Astrocyte of the cerebellum (primary cell): ENCODE measurements around the gene EDEM2.
"Not testable (repeated sequence)": the region's sequence is repeated elsewhere in the genome, so short reads cannot be mapped to it uniquely, and the experiment has no call there.

Experiments
- DNase-seq: peaks from one replicate; pipeline ENCODE4 v3.0.0-alpha.2; 2011; ENCODE audit warnings: low read depth
- H3K4me3 ChIP-seq: 2 replicates; pipeline ENCODE4 v1.5.1; 2011; ENCODE audit warnings: mild to moderate bottlenecking, low read depth, low read length, moderate library complexity
- in situ Hi-C: cut with HindIII; loops from 2 replicates; pipeline ENCODE4 v1.10.0; 2017; ENCODE audit warnings: low sequenced_read_pairs
- TF ChIP-seq, protein P1 (sequence below): IDR thresholded peaks from 2 replicates; pipeline ENCODE4 v1.5.1; 2012; ENCODE audit warnings: low read length, low read depth, moderate library complexity, mild to moderate bottlenecking; ENCODE audit errors: missing control alignments

EDEM2 gene

GRCh38 chr20:35079472-35080347 is 67.4 kb downstream of the EDEM2 start:
- in situ Hi-C loops = no loop called here
- TF ChIP-seq, protein P1, sequence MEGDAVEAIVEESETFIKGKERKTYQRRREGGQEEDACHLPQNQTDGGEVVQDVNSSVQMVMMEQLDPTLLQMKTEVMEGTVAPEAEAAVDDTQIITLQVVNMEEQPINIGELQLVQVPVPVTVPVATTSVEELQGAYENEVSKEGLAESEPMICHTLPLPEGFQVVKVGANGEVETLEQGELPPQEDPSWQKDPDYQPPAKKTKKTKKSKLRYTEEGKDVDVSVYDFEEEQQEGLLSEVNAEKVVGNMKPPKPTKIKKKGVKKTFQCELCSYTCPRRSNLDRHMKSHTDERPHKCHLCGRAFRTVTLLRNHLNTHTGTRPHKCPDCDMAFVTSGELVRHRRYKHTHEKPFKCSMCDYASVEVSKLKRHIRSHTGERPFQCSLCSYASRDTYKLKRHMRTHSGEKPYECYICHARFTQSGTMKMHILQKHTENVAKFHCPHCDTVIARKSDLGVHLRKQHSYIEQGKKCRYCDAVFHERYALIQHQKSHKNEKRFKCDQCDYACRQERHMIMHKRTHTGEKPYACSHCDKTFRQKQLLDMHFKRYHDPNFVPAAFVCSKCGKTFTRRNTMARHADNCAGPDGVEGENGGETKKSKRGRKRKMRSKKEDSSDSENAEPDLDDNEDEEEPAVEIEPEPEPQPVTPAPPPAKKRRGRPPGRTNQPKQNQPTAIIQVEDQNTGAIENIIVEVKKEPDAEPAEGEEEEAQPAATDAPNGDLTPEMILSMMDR = no peak
- no peak overlapping the region for H3K4me3 ChIP-seq
- DNase-seq = no peak

DNA sequence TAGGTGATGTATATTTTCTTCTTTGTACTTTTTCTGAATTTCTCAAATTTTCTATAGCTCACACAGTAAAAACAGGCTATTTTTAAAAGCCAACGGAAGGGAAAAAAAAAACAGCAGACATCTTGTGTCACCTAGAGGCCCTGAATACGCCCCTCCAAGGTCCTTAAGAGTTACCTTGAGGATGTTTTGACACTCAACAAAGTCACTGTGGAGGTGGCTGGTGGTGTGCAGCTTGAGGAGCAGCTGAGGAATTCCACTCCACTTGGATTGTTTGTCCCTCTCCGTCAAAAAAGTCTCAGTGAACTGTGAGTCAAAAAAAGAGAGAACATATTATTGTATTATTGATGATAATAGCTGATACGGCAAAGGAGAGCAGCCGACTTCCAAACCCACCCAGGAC is 69.3 kb downstream of the EDEM2 start:
- TF ChIP-seq, protein P1 = no peak
- no peak for DNase-seq
- in situ Hi-C loops = no loop called here
- H3K4me3 ChIP-seq = no peak overlapping the region

- in situ Hi-C loops = no loop called here
- no peak overlapping the region for H3K4me3 ChIP-seq
- no peak for DNase-seq
- TF ChIP-seq, protein P1 = no peak
These were observed 69.8 kb downstream of the EDEM2 start for GRCh38 chr20:35077341-35077740.

- H3K4me3 ChIP-seq, DNase-seq, in situ Hi-C loops: not testable (repeated sequence)
These were observed 75.5 kb downstream of the EDEM2 start for GRCh38 chr20:35071436-35072153.

- no peak overlapping the region for H3K4me3 ChIP-seq
- in situ Hi-C loops = no loop called here
- no peak for DNase-seq
- TF ChIP-seq, protein P1 = no peak
These were observed 80.9 kb downstream of the EDEM2 start for GRCh38 chr20:35066194-35066593.
